ENCODE data around the gene RUFY4.

The RUFY4 gene

DNA sequence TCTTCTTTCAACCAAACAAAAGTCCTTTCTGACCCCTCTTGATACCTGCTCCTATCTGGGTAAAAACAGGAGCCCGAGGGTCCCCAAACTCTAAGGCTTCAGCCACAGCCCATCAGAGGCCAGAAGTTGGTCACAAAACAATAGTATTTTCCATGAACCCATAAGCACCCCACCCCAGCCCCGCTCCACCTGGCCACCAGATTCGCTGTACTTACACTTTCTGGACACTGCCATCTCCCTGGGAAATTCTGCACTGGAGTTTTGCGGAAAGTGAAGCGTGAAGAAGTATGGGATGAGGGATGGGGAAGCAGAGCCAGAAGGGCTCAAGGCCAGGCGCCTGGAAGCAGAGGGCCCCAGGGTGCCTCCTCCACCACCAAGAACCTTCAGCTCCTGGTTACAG lies 5.2 kb upstream of the RUFY4 start:
- no peak for DNase-seq

DNA sequence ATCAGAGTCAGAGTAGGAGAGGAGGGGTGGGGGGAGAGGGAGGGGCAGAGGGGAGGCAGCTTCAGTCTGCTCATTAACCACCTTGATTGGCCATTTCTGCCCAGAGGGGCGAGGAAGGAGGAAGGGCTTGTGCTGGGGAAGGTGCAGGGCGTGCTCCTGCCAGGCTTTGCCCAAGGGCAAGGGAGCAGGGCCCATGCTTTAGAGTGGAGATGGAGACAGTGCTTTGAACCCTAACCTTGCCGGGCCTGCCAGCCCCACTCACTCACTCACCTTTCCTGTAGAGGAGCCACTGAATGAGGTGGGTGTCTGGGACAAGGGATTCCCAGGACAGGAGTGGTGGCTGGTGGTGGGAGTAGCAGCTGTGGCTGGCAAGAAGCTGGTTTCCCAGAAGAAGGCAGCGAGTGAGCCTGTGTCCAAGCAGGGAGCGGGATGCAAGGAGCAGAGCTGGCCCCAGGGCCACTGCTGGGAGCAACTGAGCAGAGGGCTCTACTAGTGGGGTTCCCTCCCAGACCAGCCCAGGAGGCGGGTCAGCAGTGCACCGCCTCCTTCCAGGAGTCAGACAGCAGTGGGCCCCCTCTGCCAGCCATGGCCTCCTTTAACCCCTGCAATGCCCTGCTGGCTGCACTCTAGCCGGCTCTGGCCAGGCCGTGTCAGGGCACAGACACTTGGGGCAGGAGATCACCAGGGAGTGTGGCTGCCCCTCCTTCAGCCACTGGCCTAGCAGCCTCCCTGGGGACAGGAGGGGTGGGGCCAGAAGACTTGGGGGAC lies 3.6 kb upstream of the RUFY4 start:
- DNase-seq, result no peak

DNA sequence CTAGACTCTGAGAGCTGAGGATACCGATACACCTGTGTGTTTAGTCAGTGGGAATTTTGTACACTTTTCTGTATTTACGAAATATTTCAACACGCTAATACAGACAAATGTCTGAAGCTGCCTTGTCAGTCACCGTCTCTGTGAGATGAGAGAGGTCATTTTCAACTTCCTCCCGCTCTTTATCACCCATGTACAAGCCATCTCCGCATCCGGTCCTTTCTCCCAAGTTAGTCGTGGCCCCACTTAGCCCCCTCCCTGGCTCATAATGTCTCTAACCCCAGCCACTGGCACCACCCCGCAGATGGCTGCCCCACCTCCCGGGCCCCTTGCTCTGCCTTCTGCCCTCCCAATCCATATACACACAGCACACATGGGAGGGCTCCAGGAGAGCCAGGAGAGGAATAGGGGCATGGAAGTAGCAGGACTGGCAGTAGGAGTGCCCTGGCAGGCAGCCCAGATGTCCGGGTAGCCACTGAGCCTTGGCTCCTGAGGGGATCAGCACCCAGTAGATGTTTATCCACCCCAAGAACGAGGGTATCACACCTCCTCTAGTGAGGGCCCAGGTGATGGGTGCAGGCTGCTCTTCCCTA lies 2.0 kb upstream of the RUFY4 start:
- DNase-seq, result no peak

DNA sequence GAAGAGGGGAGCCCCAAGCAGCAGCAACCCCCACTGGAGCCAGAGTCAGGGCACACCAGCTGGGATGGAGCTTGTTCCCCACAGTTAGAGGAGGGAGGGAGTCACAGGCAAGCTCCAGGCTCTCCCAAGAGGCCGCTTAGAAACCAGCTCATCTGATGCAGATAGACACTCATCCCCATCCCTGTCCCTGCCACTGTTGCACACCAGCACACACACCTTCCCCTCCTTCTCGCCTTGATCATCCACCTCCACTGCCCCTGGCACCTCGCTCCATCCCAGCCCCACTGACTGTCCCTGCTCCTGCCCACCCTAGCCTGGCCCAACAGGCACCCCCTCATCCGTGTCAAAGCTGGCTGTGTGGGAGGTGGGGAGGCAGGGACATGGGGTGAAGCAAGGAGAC lies 1.5 kb upstream of the RUFY4 start:
- DNase-seq, result no peak

DNA sequence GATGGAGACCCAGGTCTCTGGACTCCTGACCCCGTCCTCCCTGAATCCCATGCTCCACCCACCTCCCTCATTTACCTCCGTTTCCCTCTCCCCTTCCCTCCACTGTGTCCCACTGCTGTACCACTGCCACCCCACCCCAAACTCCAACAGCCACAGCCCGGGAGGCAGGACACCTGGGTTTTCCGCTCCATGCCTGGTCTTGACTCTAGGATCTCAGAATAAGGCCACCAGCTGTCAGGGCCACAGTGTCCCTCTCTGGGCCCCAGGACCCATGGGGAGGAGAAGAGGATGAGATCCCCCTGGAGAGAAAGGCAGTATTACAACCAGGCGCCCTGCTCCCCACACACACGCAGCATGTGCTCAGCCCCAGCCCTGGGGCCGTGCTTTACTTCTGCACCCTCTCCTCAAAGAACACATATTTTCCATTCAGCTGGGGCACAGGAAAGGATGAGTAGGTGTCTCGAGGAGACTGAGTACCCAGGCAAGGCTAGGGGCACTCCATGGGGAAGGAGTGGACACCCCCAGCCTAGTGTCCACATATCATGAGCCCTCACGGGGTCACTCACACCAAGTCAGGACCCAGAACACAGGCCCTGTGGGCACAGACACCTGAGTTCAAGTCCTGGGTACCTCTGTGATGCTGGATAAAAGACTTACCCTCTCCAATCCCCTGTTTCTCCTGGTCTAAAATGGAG lies 700 bp downstream of the RUFY4 start:
- DNase-seq, result no peak

DNA sequence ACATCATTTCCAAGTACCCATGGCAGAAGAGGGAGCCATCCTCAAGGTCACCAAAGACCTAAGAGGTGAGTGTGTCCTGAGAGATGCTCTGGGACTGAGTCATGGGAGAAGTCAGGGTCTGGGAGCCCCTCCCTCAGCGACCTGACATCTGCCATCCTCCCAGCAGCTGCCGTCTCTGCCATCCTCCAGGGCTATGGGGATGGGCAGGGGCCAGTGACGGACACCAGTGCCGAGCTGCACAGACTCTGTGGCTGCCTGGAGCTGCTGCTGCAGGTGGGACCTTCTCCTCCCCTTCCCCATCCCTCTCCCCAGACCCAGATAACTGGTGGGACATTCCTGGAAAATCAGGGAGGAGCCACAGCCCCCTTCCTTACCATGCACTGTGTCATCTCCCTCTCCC lies 1.5 kb downstream of the RUFY4 start:
- DNase-seq, result no peak

DNA sequence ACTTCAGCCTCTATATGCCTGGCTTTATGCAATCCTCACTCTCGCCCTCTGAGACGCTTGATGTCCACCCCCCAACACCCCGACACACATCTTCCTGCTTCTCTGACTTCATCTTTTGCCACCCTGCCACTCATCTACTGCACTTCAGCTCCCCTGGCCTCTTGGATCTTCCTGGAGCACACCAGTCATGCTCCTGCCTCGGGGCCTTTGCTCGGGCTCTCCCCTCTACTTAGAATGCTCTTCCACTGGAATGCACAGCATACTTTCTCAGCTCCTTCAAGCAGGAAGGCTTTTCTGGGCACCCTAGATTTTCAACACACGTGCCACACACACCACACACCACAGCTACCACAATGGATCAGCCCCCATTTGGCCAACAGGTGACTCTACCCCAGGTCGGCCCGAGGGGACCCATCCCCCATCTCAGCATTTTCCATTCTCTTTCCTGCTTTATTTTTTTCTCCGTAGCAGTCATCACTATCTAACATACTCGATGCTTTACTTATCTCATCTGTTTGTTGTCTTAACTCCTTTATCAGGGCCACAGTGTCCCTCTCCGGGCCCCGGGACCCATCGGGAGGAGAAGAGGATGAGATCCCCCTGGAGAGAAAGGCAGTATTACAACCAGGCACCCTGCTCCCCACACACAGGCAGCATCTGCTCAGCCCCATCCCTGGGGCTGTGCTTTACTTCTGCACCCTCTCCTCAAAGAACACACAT lies 2.3 kb downstream of the RUFY4 start:
- no peak for DNase-seq

DNA sequence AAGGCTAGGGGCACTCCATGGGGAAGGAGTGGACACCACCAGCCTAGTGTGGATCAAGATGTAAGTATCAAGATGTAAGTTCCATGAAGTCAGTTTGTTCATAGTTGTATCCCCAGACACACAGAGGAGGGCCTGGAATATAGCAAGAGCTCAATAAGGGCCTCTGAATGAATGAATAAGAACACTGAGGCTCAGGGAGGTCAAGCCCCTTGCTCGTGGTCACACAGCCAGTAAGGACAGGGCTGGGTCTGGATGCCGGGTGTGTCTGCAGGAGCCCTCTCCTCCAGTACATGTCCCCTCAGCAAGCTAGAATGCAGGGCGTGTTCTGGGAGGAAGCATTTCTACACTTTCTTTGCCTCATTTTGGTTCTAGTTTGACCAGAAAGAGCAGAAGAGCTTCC lies 2.9 kb downstream of the RUFY4 start:
- DNase-seq, result no peak

DNA sequence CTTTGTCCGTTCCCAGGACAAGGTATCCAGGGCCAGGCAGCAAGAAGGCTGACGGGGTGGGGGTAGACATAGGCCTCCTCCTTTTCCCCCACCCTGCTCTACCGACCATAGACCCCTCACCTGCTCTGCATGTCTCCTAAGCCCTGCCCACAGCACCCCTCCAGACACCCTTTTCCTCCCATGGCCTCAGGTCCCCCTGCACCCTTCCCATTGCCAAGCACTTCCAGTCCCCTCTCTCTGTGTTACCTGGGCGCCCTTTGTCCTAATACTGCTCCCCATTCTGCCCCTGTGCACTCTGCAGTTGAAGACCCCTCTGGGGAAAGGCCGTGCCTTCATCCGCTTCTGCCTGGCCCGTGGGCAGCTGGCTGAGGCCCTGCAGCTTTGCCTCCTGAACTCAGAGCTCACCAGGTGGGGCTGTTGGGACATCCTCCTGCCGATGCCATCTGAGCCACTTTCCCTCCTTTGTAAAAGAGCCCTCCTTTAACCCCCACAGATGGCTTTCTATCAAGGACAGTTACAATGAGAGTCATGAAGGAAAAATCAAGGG lies 3.5 kb downstream of the RUFY4 start:
- no peak for DNase-seq

DNA sequence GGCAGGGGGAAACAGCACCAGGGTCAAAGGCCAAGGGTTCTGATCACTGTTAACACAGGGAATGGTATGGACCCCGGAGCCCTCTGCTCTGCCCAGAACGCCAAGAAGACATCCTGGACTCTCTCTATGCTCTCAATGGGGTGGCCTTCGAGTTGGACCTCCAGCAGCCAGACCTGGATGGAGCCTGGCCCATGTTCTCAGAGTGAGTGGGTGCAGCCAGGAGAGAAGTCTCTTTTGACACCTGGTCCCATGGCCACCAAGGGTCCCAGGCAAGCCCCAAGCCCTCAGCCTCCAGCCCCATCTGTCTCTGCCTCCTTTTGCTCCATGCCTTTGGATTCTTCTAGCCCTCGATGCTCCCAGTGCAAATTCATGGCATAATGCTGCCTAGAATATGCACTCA lies 4.1 kb downstream of the RUFY4 start:
- DNase-seq, result no peak

DNA sequence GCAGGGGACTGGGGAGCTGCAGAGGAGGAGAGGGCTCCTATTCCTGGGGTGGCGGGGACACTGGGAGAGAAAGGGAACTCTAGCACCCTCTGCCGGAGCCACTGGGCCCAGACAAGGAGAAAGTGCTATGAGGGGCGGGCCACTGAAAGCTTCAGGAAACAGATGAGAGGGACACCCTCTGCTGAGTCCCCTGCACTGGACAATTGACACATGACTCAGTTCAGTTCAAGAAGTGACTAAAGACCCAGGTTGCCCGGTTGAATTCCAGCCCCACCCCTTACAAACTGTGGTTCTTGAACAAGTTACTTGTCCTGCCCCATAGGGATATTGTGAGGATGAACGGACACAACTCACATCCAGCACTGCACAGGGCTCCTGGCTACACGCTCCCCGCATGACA lies 5.0 kb downstream of the RUFY4 start:
- no peak for DNase-seq

DNA sequence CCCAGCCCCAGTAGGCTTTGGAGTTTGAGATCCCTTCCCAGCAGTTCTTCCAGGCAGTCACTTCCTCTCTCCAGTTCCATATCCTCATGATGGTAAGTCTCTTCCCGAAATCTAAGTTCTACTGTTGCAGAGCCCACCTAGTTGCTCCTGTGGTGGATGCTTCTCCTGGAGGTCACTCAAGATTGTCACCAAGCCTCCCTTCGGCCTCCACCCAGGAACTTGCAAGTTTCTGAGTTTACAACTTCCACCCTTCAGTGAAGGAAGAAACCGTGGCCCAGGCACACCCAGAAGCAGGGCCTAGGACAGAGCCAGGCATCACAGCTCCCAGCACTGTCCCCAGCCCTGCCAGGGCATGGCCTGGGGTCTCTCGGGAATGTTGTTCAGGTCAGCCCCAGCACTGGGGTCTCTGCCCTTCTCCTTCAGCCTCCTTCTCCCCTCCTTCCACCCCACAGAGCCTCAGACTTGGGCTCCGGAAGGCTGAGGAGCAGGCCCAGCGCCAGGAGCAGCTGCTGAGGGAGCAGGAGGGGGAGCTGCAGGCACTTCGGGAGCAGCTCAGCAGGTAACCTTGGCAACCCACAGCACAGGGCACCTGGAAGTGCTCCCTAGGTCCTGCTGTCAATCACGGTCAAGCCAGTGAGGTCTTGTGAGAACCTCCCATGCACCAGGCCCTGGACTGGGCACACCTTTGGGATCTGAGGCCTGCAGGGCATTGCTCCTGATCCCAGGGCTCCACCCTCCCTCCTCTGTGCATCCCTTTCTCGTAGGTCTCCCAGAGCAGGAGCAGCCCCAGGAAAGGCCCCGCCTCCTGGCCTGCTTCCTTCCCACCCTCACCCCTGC lies 7.1 kb downstream of the RUFY4 start:
- no peak for DNase-seq

DNA sequence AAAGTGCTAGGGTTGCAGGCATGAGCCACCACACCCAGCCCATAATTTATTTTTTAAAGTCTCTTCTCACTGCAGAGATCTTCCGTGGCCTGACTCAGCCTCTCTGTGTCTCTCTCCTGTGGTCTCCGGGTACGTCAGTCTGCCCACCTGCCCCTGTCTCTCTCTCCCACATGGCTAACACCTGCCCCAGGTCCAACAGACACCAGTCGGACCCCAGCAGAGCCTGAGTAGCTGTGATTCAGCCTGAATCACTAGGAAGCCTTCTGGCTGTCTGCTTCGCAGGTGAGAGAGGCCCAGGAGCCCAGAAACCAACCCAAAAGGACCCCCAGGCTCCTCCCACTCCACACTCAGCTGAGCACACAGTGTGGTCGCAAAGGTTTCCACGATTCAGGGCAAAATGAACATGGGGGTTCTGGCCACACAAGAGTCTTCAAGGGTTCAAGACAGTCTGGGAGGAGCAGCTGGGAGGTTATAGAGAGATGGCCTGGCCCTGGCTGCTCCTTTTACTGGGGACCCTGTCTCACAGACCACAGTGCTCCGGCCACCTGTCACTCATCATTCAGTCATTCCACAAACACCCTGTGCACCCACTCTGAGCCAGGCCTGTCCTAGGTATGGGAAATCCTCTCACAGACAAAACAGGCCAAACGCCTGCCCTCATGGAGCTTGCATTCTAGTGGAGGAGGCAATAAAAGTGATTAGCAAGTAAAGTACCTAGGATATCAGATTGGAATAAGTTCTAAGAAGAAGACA lies 8.6 kb downstream of the RUFY4 start:
- DNase-seq, result no peak

DNA sequence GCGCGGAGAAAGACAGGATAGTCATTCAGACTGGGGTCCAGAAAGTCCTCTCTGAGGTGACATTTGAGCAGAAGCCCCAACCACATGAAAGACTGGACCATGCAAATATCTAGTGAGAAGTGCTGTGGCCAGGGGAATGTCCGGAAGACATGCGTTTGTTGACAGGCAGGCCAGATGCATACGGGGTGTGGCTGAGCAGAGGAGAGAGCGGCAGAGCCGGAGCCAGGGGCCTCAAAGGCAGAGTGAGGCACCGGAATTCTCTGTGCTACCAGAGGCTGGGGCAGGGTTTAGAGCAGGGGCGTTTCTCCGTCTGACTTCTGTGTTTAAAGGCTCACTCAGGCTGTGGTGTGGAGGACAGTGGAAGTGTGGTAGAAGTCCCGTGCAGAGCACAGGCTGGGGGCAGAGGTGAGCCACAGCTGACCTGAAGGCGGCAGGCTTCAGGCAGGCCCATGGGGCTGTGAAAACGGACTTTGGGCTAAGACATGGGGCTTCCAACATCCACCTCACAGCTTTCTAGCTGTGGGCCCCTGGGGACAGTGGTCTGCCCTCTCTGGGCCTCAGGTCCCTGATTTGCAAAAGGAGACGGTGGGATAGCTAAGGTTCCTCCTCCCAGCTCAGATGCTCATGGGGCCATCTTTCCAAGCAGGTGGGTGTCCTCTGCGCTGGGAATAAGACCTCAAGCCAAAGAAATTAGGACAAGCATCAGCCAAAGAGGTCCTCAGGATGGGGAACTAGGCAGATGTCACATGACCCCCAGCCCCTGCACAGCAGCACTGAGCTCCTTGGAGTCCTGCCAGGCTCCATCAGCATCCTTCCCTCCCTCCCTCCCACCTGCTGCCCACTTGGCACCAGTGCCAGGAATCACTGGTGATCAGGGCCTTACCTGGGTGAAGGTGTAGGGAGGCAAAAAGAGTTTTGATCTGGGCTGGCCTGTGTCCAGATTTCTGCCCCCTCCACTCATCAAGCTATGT lies 11.2 kb downstream of the RUFY4 start:
- DNase-seq, result no peak

DNA sequence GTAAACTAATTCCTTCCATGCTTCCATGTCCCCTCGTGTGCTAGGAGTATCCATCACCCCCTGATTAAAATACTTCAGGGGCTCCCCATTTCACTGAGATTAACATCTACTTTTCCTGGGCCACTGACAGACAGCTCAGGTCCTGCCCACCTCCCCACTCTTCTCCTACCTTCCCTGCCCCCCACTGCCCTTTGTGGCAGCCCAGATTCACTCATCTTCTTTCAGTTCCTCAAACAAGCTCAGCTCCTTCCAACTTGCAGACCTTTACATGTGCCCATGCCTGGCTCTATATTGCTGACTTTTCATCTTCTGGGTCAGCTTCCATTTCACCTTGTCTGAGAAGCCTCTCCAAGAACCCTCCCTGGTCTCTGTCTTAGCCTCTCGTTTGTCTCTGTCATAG lies 12.0 kb downstream of the RUFY4 start:
- DNase-seq, result no peak

DNA sequence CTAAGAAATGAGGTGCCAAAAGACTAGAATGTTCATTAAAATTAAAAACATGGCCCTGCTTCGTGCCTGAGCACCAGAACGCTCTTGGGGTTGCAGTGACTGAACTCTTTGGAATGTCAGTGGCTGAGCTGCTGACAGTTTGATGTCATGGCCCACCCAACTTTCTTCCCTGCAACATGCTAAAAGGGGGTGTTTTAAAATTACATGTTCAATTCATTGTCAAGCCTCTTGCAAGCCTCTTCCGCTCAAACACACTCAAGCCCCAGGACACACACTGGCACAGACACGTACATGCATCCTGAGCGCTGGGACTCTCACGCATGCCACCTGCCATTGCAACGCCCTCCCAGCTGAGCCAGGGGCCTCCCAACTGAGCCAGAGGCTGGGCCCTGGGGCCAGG lies 12.6 kb downstream of the RUFY4 start:
- no peak for DNase-seq

DNA sequence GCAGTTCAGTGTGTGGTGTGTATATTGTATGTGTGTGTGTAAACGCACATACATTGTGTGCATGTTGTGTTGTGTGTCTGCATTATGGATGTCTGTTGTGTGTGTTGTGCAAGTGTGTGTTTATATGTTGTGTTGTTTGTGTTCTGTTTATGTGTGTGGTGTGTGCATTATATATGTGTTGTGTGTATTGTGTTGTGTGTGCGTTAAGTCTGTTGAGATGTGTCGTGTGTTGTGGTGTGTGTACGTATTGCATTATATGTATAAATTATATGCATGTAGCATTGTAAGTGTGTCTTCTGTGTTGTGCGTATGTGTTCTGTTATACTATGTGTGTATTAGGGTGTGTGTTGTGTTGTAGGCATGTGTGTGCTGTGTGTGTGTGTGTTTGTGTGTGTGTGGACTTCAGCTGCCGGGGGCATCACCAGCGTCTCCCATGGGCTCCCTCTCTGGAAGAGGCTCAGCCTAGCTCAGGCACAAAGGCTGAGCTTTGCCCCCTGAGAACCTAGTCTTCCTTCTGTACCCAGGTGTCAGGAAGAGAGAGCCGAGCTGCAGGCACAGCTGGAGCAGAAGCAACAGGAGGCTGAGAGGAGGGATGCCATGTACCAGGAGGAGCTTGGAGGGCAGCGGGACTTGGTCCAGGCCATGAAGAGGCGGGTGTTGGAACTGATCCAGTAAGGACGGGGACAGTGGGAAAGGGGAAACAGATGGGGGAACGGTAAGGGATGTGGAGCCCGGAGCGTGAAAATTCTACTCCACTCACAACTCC lies 13.7 kb downstream of the RUFY4 start:
- no peak for DNase-seq

DNA sequence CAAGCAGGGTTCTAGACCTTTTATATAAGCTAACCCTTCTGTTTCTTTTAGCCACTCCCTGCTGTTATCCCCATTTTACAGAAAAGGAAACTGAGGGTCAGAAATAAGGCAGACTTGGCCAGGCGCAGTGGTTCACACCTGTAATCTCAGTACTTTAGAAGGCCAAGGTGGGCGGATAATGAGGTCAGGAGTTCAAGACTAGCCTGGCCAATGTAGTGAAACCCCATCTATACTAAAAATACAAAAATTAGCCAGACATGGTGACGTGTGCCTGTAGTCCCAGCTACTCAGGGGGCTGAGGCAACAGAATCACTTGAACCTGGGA lies 14.3 kb downstream of the RUFY4 start:
- no peak for DNase-seq

DNA sequence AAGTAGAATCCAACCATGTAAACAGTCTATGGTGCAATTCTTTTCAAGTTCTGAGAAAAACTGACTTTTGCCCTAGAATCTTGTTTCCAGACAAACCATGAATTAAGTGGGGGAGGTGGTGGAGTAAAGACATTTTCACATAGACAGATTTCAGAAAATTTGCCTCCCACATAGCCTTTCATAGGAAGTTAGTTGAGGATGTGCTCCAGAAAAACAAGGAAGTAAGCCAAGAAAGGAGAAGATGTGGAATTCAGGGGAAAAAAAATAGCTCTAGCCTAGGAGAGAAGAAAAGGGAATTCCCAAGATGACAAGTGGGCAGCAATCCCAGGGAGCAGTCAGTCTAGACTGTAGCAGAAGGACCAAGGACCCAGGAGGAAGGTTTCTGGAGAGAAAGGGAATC lies 17.4 kb downstream of the RUFY4 start:
- no peak for DNase-seq

DNA sequence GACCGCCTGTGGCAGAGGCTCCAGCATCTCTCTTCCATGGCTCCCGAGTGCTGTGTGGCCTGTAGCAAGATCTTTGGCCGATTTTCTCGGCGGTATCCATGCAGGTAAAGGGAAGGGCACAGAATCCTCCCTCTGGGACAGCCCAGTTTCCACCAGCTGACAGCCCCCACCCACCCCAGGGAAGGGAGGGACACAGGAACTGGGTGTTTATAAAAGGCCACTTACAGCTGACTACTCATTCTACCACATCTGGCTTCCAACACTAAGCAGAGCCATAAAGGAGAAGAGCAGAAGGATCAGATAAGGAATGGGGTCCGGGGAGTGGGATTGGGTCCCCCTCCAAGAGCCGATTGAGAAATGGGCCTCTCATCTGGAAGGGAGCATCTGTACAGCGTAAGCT lies 20.2 kb downstream of the RUFY4 start:
- DNase-seq, result no peak
